H1 (cell line): ENCODE results near the gene TRIM44. TPM values are rescaled to one million over a fixed set of nuclear protein-coding genes. Genes with fewer than 3 reads are reported as not detected.

Experiments used
- CTCF ChIA-PET: fragments of 300-600 bp; sonication (Branson Sonifier 250); formaldehyde crosslinking; loops from one replicate; lab custom pipeline; 2021; ENCODE audit not compliant: partially characterized antibody; lab: Charles Lee
- POLR2A ChIA-PET: fragments of 300-600 bp; sonication (Branson Sonifier 250); formaldehyde crosslinking; loops from one replicate; lab custom pipeline; 2021; ENCODE audit warnings: inconsistent platforms; ENCODE audit not compliant: partially characterized antibody; lab: Charles Lee
- DNase-seq, 2 experiments: peaks; one replicate each; pipeline versions ENCODE4 v3.0.0 to v3.0.0-alpha.2; 2010 to 2022; ENCODE audit warnings: low spot score in 2 of 2, low read depth in 1 of 2, mixed read lengths in 1 of 2
- FAIRE-seq: peaks from 2 replicates; lab custom pipeline; 2011; peaks lifted over from hg19 to GRCh38; lab: Jason Lieb, UNC
- H2AFZ ChIP-seq: 2 replicates; pipeline ENCODE4 v1.8.1; 2012; ENCODE audit warnings: low read length, inconsistent platforms
- H2AK5ac ChIP-seq: 2 replicates; pipeline ENCODE4 v1.6.1; 2013; ENCODE audit warnings: low read depth, low read length
- H2BK120ac ChIP-seq: replicated peaks from 2 replicates; pipeline ENCODE3; 2013; ENCODE audit warnings: low read depth, low read length, inconsistent platforms
- H2BK12ac ChIP-seq: 2 replicates; pipeline ENCODE4 v1.6.1; 2013; ENCODE audit warnings: low read depth, low read length
- H2BK15ac ChIP-seq: 2 replicates; pipeline ENCODE4 v1.6.1; 2013; ENCODE audit warnings: low read length
- H2BK20ac ChIP-seq: 2 replicates; pipeline ENCODE4 v1.6.1; 2013; ENCODE audit warnings: low read length
- H2BK5ac ChIP-seq: 2 replicates; pipeline ENCODE4 v1.6.1; 2013; ENCODE audit warnings: low read depth, low read length
- H3K14ac ChIP-seq: 2 replicates; pipeline ENCODE4 v1.6.1; 2013; ENCODE audit warnings: inconsistent platforms; ENCODE audit not compliant: insufficient read length
- H3K18ac ChIP-seq: 2 replicates; pipeline ENCODE4 v1.6.1; 2013; ENCODE audit warnings: low read length; ENCODE audit errors: extremely low read depth
- H3K23ac ChIP-seq: 2 replicates; pipeline ENCODE4 v1.6.1; 2013; ENCODE audit warnings: inconsistent platforms; ENCODE audit not compliant: insufficient read length
- H3K23me2 ChIP-seq: 2 replicates; pipeline ENCODE4 v1.6.1; 2013; ENCODE audit warnings: low read depth, low read length
- H3K27ac ChIP-seq: 2 replicates; pipeline ENCODE4 v1.6.1; 2011; ENCODE audit warnings: low read depth, low read length, inconsistent platforms
- H3K27me3 ChIP-seq, 4 experiments: replicated peaks in 1 of 4; 1 replicate in 1 of 4; 2 replicates in 3 of 4; pipeline versions ENCODE4 v1.6.1 to v1.8.1; 2011 to 2013; ENCODE audit warnings: low read length in 3 of 4, mild to moderate bottlenecking in 3 of 4, inconsistent platforms in 2 of 4, mixed read lengths in 2 of 4, moderate library complexity in 1 of 4; ENCODE audit not compliant: control insufficient read depth in 3 of 4, insufficient read depth in 3 of 4; ENCODE audit errors: extremely low read depth in 1 of 4
- H3K36me3 ChIP-seq, 4 experiments: 2 replicates each; pipeline versions ENCODE4 v1.6.1 to v1.8.1; 2011 to 2013; ENCODE audit warnings: mild to moderate bottlenecking in 4 of 4, low read length in 3 of 4, moderate library complexity in 2 of 4, control low read depth in 1 of 4, inconsistent platforms in 1 of 4; ENCODE audit not compliant: insufficient read depth in 4 of 4, control insufficient read depth in 2 of 4
- H3K4ac ChIP-seq: replicated peaks from 2 replicates; pipeline ENCODE3; 2013; ENCODE audit warnings: low read length, low read depth, mixed read lengths, inconsistent platforms; ENCODE audit not compliant: insufficient read length
- H3K4me1 ChIP-seq, 4 experiments: replicated peaks in 1 of 4; 1 replicate in 1 of 4; 2 replicates in 3 of 4; pipeline versions ENCODE4 v1.6.1 to v1.8.1; 2011 to 2013; ENCODE audit warnings: low read length in 3 of 4, inconsistent platforms in 2 of 4, mixed read lengths in 1 of 4; ENCODE audit not compliant: insufficient read depth in 4 of 4, control insufficient read depth in 3 of 4
- H3K4me2 ChIP-seq, 2 experiments: 2 replicates each; pipeline versions ENCODE4 v1.6.1 to v1.8.1; 2011 to 2013; ENCODE audit warnings: low read depth in 2 of 2, low read length in 2 of 2, control low read depth in 1 of 2, inconsistent platforms in 1 of 2, mild to moderate bottlenecking in 1 of 2; ENCODE audit not compliant: insufficient read depth in 1 of 2
- H3K4me3 ChIP-seq, 4 experiments: fragments of 200-600, 300-600 bp in 1 of 4; sonication (generic), shearing (Covaris generic), sonication (Bioruptor Twin) in 1 of 4; 2 replicates each; pipeline versions ENCODE4 v1.5.1 to v1.8.1; 2011 to 2016; ENCODE audit warnings: low read length in 4 of 4, low read depth in 3 of 4, control low read depth in 2 of 4, inconsistent platforms in 2 of 4, mild to moderate bottlenecking in 2 of 4, mixed read lengths in 1 of 4, moderate library complexity in 1 of 4; ENCODE audit not compliant: insufficient read depth in 2 of 4; ENCODE audit errors: extremely low read depth in 1 of 4
- H3K56ac ChIP-seq: replicated peaks from 2 replicates; pipeline ENCODE3; 2013; ENCODE audit warnings: low read depth, mild to moderate bottlenecking, mixed read lengths, low read length, inconsistent platforms; ENCODE audit not compliant: insufficient read length
- H3K79me1 ChIP-seq: 2 replicates; pipeline ENCODE4 v1.6.1; 2013; ENCODE audit warnings: low read depth, low read length, control low read depth
- H3K79me2 ChIP-seq, 2 experiments: 2 replicates each; pipeline versions ENCODE4 v1.6.1 to v1.8.1; 2012 to 2013; ENCODE audit warnings: low read length in 2 of 2, mild to moderate bottlenecking in 2 of 2, inconsistent platforms in 1 of 2; ENCODE audit not compliant: insufficient read depth in 2 of 2, control insufficient read depth in 1 of 2
- H3K9ac ChIP-seq, 4 experiments: replicated peaks in 1 of 4; 1 replicate in 1 of 4; 2 replicates in 3 of 4; pipeline versions ENCODE4 v1.6.1 to v1.8.1; 2011 to 2013; ENCODE audit warnings: low read depth in 3 of 4, low read length in 3 of 4, control low read depth in 2 of 4, mild to moderate bottlenecking in 2 of 4, moderate library complexity in 2 of 4, inconsistent platforms in 1 of 4; ENCODE audit errors: extremely low read depth in 1 of 4
- H3K9me3 ChIP-seq, 2 experiments: 2 replicates each; pipeline versions ENCODE4 v1.6.1 to v1.8.1; 2012 to 2013; ENCODE audit warnings: mild to moderate bottlenecking in 2 of 2, moderate library complexity in 2 of 2, control low read depth in 1 of 2, inconsistent platforms in 1 of 2, low read depth in 1 of 2, low read length in 1 of 2, mixed read lengths in 1 of 2; ENCODE audit not compliant: insufficient read depth in 2 of 2
- H4K20me1 ChIP-seq, 2 experiments: replicated peaks in 1 of 2; 2 replicates each; pipeline versions ENCODE3 to v1.8.1; 2011 to 2013; ENCODE audit warnings: inconsistent platforms in 2 of 2, low read length in 2 of 2, mild to moderate bottlenecking in 1 of 2; ENCODE audit not compliant: insufficient read depth in 2 of 2, control insufficient read depth in 1 of 2
- H4K5ac ChIP-seq: 2 replicates; pipeline ENCODE4 v1.6.1; 2013; ENCODE audit warnings: low read length, low read depth, mixed read lengths, inconsistent platforms; ENCODE audit not compliant: insufficient read length
- H4K8ac ChIP-seq: 2 replicates; pipeline ENCODE4 v1.8.0; 2013; ENCODE audit warnings: mild to moderate bottlenecking, moderate library complexity, low read length, inconsistent platforms; ENCODE audit not compliant: insufficient read depth; ENCODE audit errors: extremely low read depth
- H4K91ac ChIP-seq: replicated peaks from 2 replicates; pipeline ENCODE3; 2013; ENCODE audit warnings: low read length, mixed read lengths, inconsistent platforms; ENCODE audit not compliant: insufficient read length
- ATF3 ChIP-seq: IDR thresholded peaks from 2 replicates; pipeline ENCODE4 v1.6.1; 2011; ENCODE audit warnings: low read depth, mild to moderate bottlenecking, low read length; ENCODE audit not compliant: insufficient read depth
- BACH1 ChIP-seq: IDR thresholded peaks from 2 replicates; pipeline ENCODE4 v1.6.1; 2012; ENCODE audit warnings: low read length, improper control_type of control experiment
- E2F6 ChIP-seq: IDR thresholded peaks from 2 replicates; pipeline ENCODE4 v1.6.1; 2012; ENCODE audit warnings: inconsistent platforms
- EGR1 ChIP-seq: IDR thresholded peaks from 2 replicates; pipeline ENCODE4 v1.6.1; 2011; ENCODE audit warnings: low read depth, low read length, borderline replicate concordance
- GABPA ChIP-seq: IDR thresholded peaks from 2 replicates; pipeline ENCODE4 v1.6.1; 2011; ENCODE audit warnings: mild to moderate bottlenecking, low read length, moderate library complexity, borderline replicate concordance; ENCODE audit not compliant: insufficient read depth
- KDM1A ChIP-seq: fragments of 200-600, 300-600 bp; sonication (generic); IDR thresholded peaks from 2 replicates; pipeline ENCODE4 v1.7.1; 2016; ENCODE audit warnings: mild to moderate bottlenecking, low read length, borderline replicate concordance
- KDM4A ChIP-seq: IDR thresholded peaks from one replicate; pipeline ENCODE4 v1.7.1; 2012; ENCODE audit warnings: low read depth, mild to moderate bottlenecking, moderate library complexity, low read length, inconsistent platforms; ENCODE audit not compliant: severe bottlenecking
- NRF1 ChIP-seq: IDR thresholded peaks from 2 replicates; pipeline ENCODE4 v1.6.1; 2011; ENCODE audit warnings: mild to moderate bottlenecking, low read depth, low read length, improper control_type of control experiment
- RAD21 ChIP-seq, 2 experiments: IDR thresholded peaks in 1 of 2; conservative IDR thresholded peaks in 1 of 2; 2 replicates each; pipeline ENCODE4 v1.6.1; 2011; ENCODE audit warnings: low read depth in 2 of 2, low read length in 2 of 2, improper control_type of control experiment in 1 of 2, inconsistent platforms in 1 of 2, mild to moderate bottlenecking in 1 of 2, moderate library complexity in 1 of 2
- SP4 ChIP-seq: IDR thresholded peaks from 2 replicates; pipeline ENCODE4 v1.6.1; 2012; ENCODE audit warnings: low read length, inconsistent platforms
- YY1 ChIP-seq: IDR thresholded peaks from 2 replicates; pipeline ENCODE4 v1.6.1; 2011; ENCODE audit warnings: low read depth, mild to moderate bottlenecking, low read length
- WGBS, 2 experiments: shearing (Covaris generic) in 1 of 2; methylation state at CpG; one replicate each; pipeline versions ENCODE4 v1.1.6 to v1.1.7; 2013 to 2015; ENCODE audit warnings: low lambda C conversion rate in 2 of 2, mixed read lengths in 2 of 2, inconsistent platforms in 1 of 2, low coverage in 1 of 2, missing lambda C conversion rate in 1 of 2; ENCODE audit not compliant: insufficient replicate concordance in 2 of 2, insufficient coverage in 1 of 2, insufficient read length in 1 of 2; ENCODE audit errors: extremely low coverage in 1 of 2, missing lambda C conversion rate in 1 of 2; 5-methylcytosine and 5-hydroxymethylcytosine counted together
- polyA plus RNA-seq, 7 experiments: library from polyadenylated mRNA; depleted of rRNA in 3 of 7; stranded (reverse) in 5 of 7; unstranded in 2 of 7; fragments of >200 nt in 5 of 7; fragments of 200-250 nt in 2 of 7; gene quantifications; 1 replicate in 5 of 7; 2 replicates in 1 of 7; 4 replicates in 1 of 7; pipeline versions ENCODE4 v1.2.1 to v1.2.3, GENCODE V29; 2011 to 2013; ENCODE audit warnings: missing spikeins in 2 of 7, mixed read lengths in 2 of 7
- total RNA-seq: library from RNA; stranded (reverse); fragmentation: NEBNext Ultra II Directional; extraction: Animal tissue kit (Norgen Biotek cat#: 25700); gene quantifications from 2 replicates; pipeline ENCODE4 v1.2.1, GENCODE V29; 2021

The TRIM44 gene
- total and polyA plus RNA-seq, 2 of the 8 experiments (the other 6 are each of a cell fraction or from before 2014, with no cell fraction given): 13.9 to 34.4 TPM

GRCh38 chr11:35672608-35673007, 10.0 kb downstream of the TRIM44 start:
- Histone ChIP-seq H2BK12ac (no peak overlapping the region), H3K23ac (no peak overlapping the region), H3K9me3 (no peaks in the 10 kb centered on the region), H3K4me1 (no peaks in the 10 kb centered on the region), H4K20me1 (peaks cover 2 to 4% of the 10 kb centered on the region in 2 experiments), H4K91ac (no peak overlapping the region), H3K4me3 (no peak overlapping the region), H3K27me3 (peaks cover 0 to 1% (median 0%) of the 10 kb centered on the region in 4 experiments; a peak in 1 of 7 replicates), H3K23me2 (no peaks in the 10 kb centered on the region), H2AFZ (no peak overlapping the region), H3K4me2 (no peak overlapping the region), H4K8ac (no peak overlapping the region), H2BK15ac (no peak overlapping the region), H3K27ac (no peak overlapping the region), H3K36me3 (no peaks in the 10 kb centered on the region), H2AK5ac (no peak overlapping the region), H3K79me2 (peaks cover 0 to 56% of the 10 kb centered on the region in 2 experiments; a peak in 2 of 4 replicates), H3K18ac (no peak overlapping the region), H3K9ac (no peak overlapping the region), H2BK5ac (no peak overlapping the region), H2BK20ac (no peak overlapping the region), H2BK120ac (no peak overlapping the region), H4K5ac (no peak overlapping the region), H3K4ac (no peak overlapping the region), H3K79me1 (0 out of 2 replicates have a peak, but pooled peaks cover 2% of the 10 kb centered on the region), H3K14ac (no peak overlapping the region), H3K56ac (no peak overlapping the region)
- 85% methylated on average over 3 of the region's 3 CpGs; no CpG with 5 or more reads in 1 of the 2 experiments for WGBS, 2 experiments
- CTCF ChIA-PET: no interaction called here
- DNase-seq (no peak), FAIRE-seq (no peak)
- POLR2A ChIA-PET: no interaction called here
- TF ChIP-seq YY1 (no peak), ATF3 (no peak), EGR1 (no peak), BACH1 (no peak), RAD21 (IDR thresholded peaks at IDR 0.05 in 1 of 2, conservative IDR thresholded peaks at IDR 0.05 in 1 of 2; ENCODE audit: low read depth in 2 of 2, low read length in 2 of 2) (no peak), GABPA (no peak), KDM1A (no peak), NRF1 (no peak), E2F6 (no peak), KDM4A (no peak), SP4 (no peak)
